HG03378 (cell line): Measurements from ENCODE around the gene WDR27.

Source experiments
- ATAC-seq: cut with Tn5 transposase; IDR thresholded peaks from one replicate; pipeline ENCODE4 v1.9.1; 2021; ENCODE audit warnings: mild to moderate bottlenecking, moderate library complexity; ENCODE audit not compliant: unreplicated experiment

WDR27 gene

GRCh38 chr6:169641461-169642085 is 60.3 kb downstream of the WDR27 start:
- no peak for ATAC-seq

GRCh38 chr6:169640983-169641382 is 60.8 kb downstream of the WDR27 start:
- no peak for ATAC-seq

GRCh38 chr6:169640351-169640852 is 61.4 kb downstream of the WDR27 start:
- no peak for ATAC-seq

GRCh38 chr6:169639653-169640278 is 62.1 kb downstream of the WDR27 start:
- ATAC-seq = no peak

- no peak for ATAC-seq
These were observed 62.9 kb downstream of the WDR27 start for GRCh38 chr6:169638915-169639314.

- ATAC-seq = no peak
These were observed 63.4 kb downstream of the WDR27 start for GRCh38 chr6:169638388-169638787.

- ATAC-seq = no peak
These were observed 66.5 kb downstream of the WDR27 start for GRCh38 chr6:169635345-169635744.

- no peak for ATAC-seq
These were observed 69.0 kb downstream of the WDR27 start for GRCh38 chr6:169632841-169633240.

GRCh38 chr6:169629256-169629655 is 72.6 kb downstream of the WDR27 start:
- ATAC-seq = no peak

- no peak for ATAC-seq
These were observed 73.9 kb downstream of the WDR27 start for GRCh38 chr6:169627736-169628607.

- ATAC-seq = no peak
These were observed 75.2 kb downstream of the WDR27 start for GRCh38 chr6:169626649-169627048.

- ATAC-seq = no peak
These were observed 75.7 kb downstream of the WDR27 start for GRCh38 chr6:169626169-169626568.

GRCh38 chr6:169625376-169625775 is 76.5 kb downstream of the WDR27 start:
- no peak for ATAC-seq

GRCh38 chr6:169624785-169625184 is 77.0 kb downstream of the WDR27 start:
- no peak for ATAC-seq

- ATAC-seq = no peak
These were observed 77.9 kb downstream of the WDR27 start for GRCh38 chr6:169623975-169624374.

- ATAC-seq = no peak
These were observed 78.5 kb downstream of the WDR27 start for GRCh38 chr6:169623343-169623742.

GRCh38 chr6:169622618-169623017 is 79.2 kb downstream of the WDR27 start:
- ATAC-seq = no peak

GRCh38 chr6:169621311-169621710 is 80.5 kb downstream of the WDR27 start:
- no peak for ATAC-seq

- ATAC-seq = no peak
These were observed 81.4 kb downstream of the WDR27 start for GRCh38 chr6:169620171-169621130.

- ATAC-seq = no peak
These were observed 82.2 kb downstream of the WDR27 start for GRCh38 chr6:169619650-169620049.
